Stimulated activated naive CD8-positive, alpha-beta T cell treated with anti-CD3 and anti-CD28 coated beads, Interleukin-15, amount 100 ng/mL, for 72 hours (primary cell): ENCODE measurements around the gene TRAF3IP1.
A peak's percentile ranks its signal among the peaks of the same experiment; 100 is the strongest.
"Not testable (repeated sequence)": the region's sequence is repeated elsewhere in the genome, so short reads cannot be mapped to it uniquely, and the experiment has no call there.

Source experiments
- ATAC-seq: fragments of 150-1000 bp; cut with Tn5 transposase; 2 replicates; pipeline ENCODE4 v1.10.0; 2021; ENCODE audit warnings: mild to moderate bottlenecking, moderate library complexity
- DNase-seq, 2 donors: peaks; one replicate each; pipeline ENCODE4 v3.0.0; 2021 to 2022
- H3K27ac Mint-ChIP-seq, 2 donors: one replicate each; pipeline ENCODE4 v1.8.0; 2022; ENCODE audit warnings: mild to moderate bottlenecking in 2 of 2, mixed read lengths in 2 of 2, moderate library complexity in 2 of 2
- H3K27me3 Mint-ChIP-seq: one replicate; pipeline ENCODE4 v1.8.0; 2022; ENCODE audit warnings: mixed read lengths
- H3K4me1 Mint-ChIP-seq: one replicate; pipeline ENCODE4 v1.8.0; 2022; ENCODE audit warnings: mild to moderate bottlenecking, mixed read lengths
- H3K4me3 Mint-ChIP-seq, 2 donors: one replicate each; pipeline ENCODE4 v1.8.0; 2022; ENCODE audit warnings: mild to moderate bottlenecking in 2 of 2, mixed read lengths in 2 of 2, moderate library complexity in 1 of 2
- H3K9me3 Mint-ChIP-seq, 2 donors: one replicate each; pipeline ENCODE4 v1.8.0; 2022; ENCODE audit warnings: mixed read lengths in 2 of 2

TRAF3IP1 gene

GRCh38 chr2:238440767-238441166, 120.4 kb downstream of the TRAF3IP1 start:
- H3K27me3 Mint-ChIP-seq = no peaks in the 10 kb centered on the region
- H3K4me3 Mint-ChIP-seq = no peak overlapping the region
- no peak for DNase-seq
- H3K27ac Mint-ChIP-seq = peak overlapping the region; percentile 96 to 97
- H3K9me3 Mint-ChIP-seq = no peaks in the 10 kb centered on the region
- peaks cover 68% of the 10 kb centered on the region for H3K4me1 Mint-ChIP-seq
- ATAC-seq = no peak

- DNase-seq (no peak), ATAC-seq (no peak)
- Mint-ChIP-seq H3K27me3 (no peaks in the 10 kb centered on the region), H3K27ac (peak overlapping the region; percentile 34 to 42), H3K9me3 (no peaks in the 10 kb centered on the region), H3K4me1 (peaks cover 64% of the 10 kb centered on the region), H3K4me3 (no peak overlapping the region)
These were observed 121.2 kb downstream of the TRAF3IP1 start for GRCh38 chr2:238441262-238442114.

- H3K9me3 Mint-ChIP-seq, DNase-seq, H3K4me3 Mint-ChIP-seq, ATAC-seq, H3K27me3 Mint-ChIP-seq: not testable (repeated sequence)
- Mint-ChIP-seq H3K27ac (peak overlapping the region in 1 of 2 donors; percentile 48), H3K4me1 (peaks cover 59% of the 10 kb centered on the region)
These were observed 121.9 kb downstream of the TRAF3IP1 start for GRCh38 chr2:238442257-238442656.

- H3K4me1 Mint-ChIP-seq = peaks cover 54% of the 10 kb centered on the region
- ATAC-seq (no peak), DNase-seq (no peak)
- H3K27me3 Mint-ChIP-seq = no peaks in the 10 kb centered on the region
- no peak overlapping the region for H3K4me3 Mint-ChIP-seq
- H3K9me3 Mint-ChIP-seq = no peaks in the 10 kb centered on the region
- H3K27ac Mint-ChIP-seq = peak overlapping the region; percentile 30 to 52
These were observed 123.9 kb downstream of the TRAF3IP1 start for GRCh38 chr2:238444242-238444641.

- ATAC-seq = no peak
- H3K27ac Mint-ChIP-seq = peak overlapping the region in 1 of 2 donors; percentile 75
- H3K4me3 Mint-ChIP-seq = no peak overlapping the region
- H3K9me3 Mint-ChIP-seq = no peaks in the 10 kb centered on the region
- no peak for DNase-seq
- H3K27me3 Mint-ChIP-seq = no peaks in the 10 kb centered on the region
- peaks cover 40% of the 10 kb centered on the region for H3K4me1 Mint-ChIP-seq
These were observed 125.3 kb downstream of the TRAF3IP1 start for GRCh38 chr2:238445409-238446190.

GRCh38 chr2:238446371-238446770, 126.1 kb downstream of the TRAF3IP1 start:
- Mint-ChIP-seq H3K4me1 (peaks cover 33% of the 10 kb centered on the region), H3K27me3 (no peaks in the 10 kb centered on the region), H3K9me3 (no peaks in the 10 kb centered on the region), H3K4me3 (no peak overlapping the region), H3K27ac (peak overlapping the region in 1 of 2 donors; percentile 14)
- no peak for ATAC-seq
- no peak for DNase-seq

- Mint-ChIP-seq H3K9me3 (no peaks in the 10 kb centered on the region), H3K27ac (peak overlapping the region; percentile 58 to 97), H3K4me1 (peaks cover 17% of the 10 kb centered on the region), H3K4me3 (no peak overlapping the region), H3K27me3 (no peaks in the 10 kb centered on the region)
- ATAC-seq (peak; percentile 66), DNase-seq (no peak)
These were observed 128.0 kb downstream of the TRAF3IP1 start for GRCh38 chr2:238448031-238448955.

GRCh38 chr2:238449241-238449640, 128.9 kb downstream of the TRAF3IP1 start:
- no peak for DNase-seq
- no peak for ATAC-seq
- Mint-ChIP-seq H3K4me3 (no peak overlapping the region), H3K27ac (peak overlapping the region in 1 of 2 donors; percentile 61), H3K4me1 (peaks cover 17% of the 10 kb centered on the region), H3K9me3 (no peaks in the 10 kb centered on the region), H3K27me3 (no peaks in the 10 kb centered on the region)

- Mint-ChIP-seq H3K4me1 (peaks cover 17% of the 10 kb centered on the region), H3K9me3 (no peaks in the 10 kb centered on the region), H3K27me3 (no peaks in the 10 kb centered on the region), H3K4me3 (no peak overlapping the region), H3K27ac (peak overlapping the region in 1 of 2 donors; percentile 19)
- no peak for DNase-seq
- ATAC-seq = no peak
These were observed 129.6 kb downstream of the TRAF3IP1 start for GRCh38 chr2:238449909-238450417.

- no peak overlapping the region for H3K4me3 Mint-ChIP-seq
- H3K27ac Mint-ChIP-seq = peak overlapping the region in 1 of 2 donors; percentile 61
- H3K4me1 Mint-ChIP-seq = peaks cover 17% of the 10 kb centered on the region
- DNase-seq (no peak), ATAC-seq (no peak)
- no peaks in the 10 kb centered on the region for H3K27me3 Mint-ChIP-seq
- H3K9me3 Mint-ChIP-seq = peaks cover 0 to 4% of the 10 kb centered on the region in 2 donors
These were observed 130.1 kb downstream of the TRAF3IP1 start for GRCh38 chr2:238450440-238450861.
